HepG2 (cell line): ENCODE results near the gene STK39. TPM values are rescaled to one million over a fixed set of nuclear protein-coding genes. Genes with fewer than 3 reads are reported as not detected.

Source experiments
- AKAP8 ChIP-seq: sonication (generic); formaldehyde crosslinking; IDR thresholded peaks from 2 replicates; pipeline ENCODE4 v1.5.1; 2020; ENCODE audit warnings: mild to moderate bottlenecking, missing genetic modification reagents
- ARNT2 ChIP-seq: sonication (generic); formaldehyde crosslinking; IDR thresholded peaks from 2 replicates; pipeline ENCODE4 v1.8.0; 2022; ENCODE audit warnings: mild to moderate bottlenecking, low read depth, missing genetic modification reagents, moderate library complexity
- BRF2 ChIP-seq: sonication (generic); formaldehyde crosslinking; IDR thresholded peaks from 2 replicates; pipeline ENCODE4 v1.8.1; 2022; ENCODE audit warnings: mild to moderate bottlenecking, missing genetic modification reagents
- EHMT2 ChIP-seq: fragments of 200-600 bp; sonication (generic); IDR thresholded peaks from 2 replicates; pipeline ENCODE4 v1.7.0; 2017; ENCODE audit warnings: antibody characterized with exemption, low read depth, low read length, borderline replicate concordance
- FOXP4 ChIP-seq: sonication (generic); formaldehyde crosslinking; IDR thresholded peaks from 2 replicates; pipeline ENCODE4 v1.4.0; 2020; ENCODE audit warnings: missing genetic modification reagents
- HES4 ChIP-seq: sonication (generic); formaldehyde crosslinking; IDR thresholded peaks from 2 replicates; pipeline ENCODE4 v1.9.0; 2021; ENCODE audit warnings: mild to moderate bottlenecking, missing genetic modification reagents, borderline replicate concordance
- HIVEP1 ChIP-seq: sonication (generic); formaldehyde crosslinking; IDR thresholded peaks from 2 replicates; pipeline ENCODE4 v1.4.0; 2020; ENCODE audit warnings: mild to moderate bottlenecking, missing genetic modification reagents
- MIXL1 ChIP-seq: IDR thresholded peaks from 2 replicates; pipeline ENCODE4 v1.6.1; 2016
- PITX1 ChIP-seq: sonication (generic); formaldehyde crosslinking; IDR thresholded peaks from 2 replicates; pipeline ENCODE4 v1.5.1; 2020; ENCODE audit warnings: mild to moderate bottlenecking, missing genetic modification reagents
- PLRG1 ChIP-seq: fragments of 450-650 bp; conservative IDR thresholded peaks from 2 replicates; pipeline ENCODE4 v1.6.1; 2016
- RXRB ChIP-seq: IDR thresholded peaks from 2 replicates; pipeline ENCODE4 v1.6.1; 2016; ENCODE audit warnings: borderline replicate concordance, missing genetic modification reagents, missing compliant biosample characterization
- SIX1 ChIP-seq: sonication (generic); formaldehyde crosslinking; IDR thresholded peaks from 2 replicates; pipeline ENCODE4 v1.4.0; 2020; ENCODE audit warnings: missing genetic modification reagents, borderline replicate concordance
- SRSF1 ChIP-seq: fragments of 200-400 bp; formaldehyde crosslinking; optimal IDR thresholded peaks from 2 replicates; pipeline ENCODE3; 2017; ENCODE audit warnings: mild to moderate bottlenecking, low read depth, low read length, moderate library complexity
- SYNCRIP ChIP-seq: fragments of 200-400 bp; formaldehyde crosslinking; IDR thresholded peaks from 2 replicates; pipeline ENCODE4 v1.6.1; 2018; ENCODE audit warnings: mild to moderate bottlenecking, low read depth, low read length; ENCODE audit not compliant: insufficient read depth
- THAP11 ChIP-seq: IDR thresholded peaks from 2 replicates; pipeline ENCODE4 v1.6.1; 2016; ENCODE audit warnings: missing biosample characterization, missing genetic modification reagents
- ZBTB2 ChIP-seq: sonication (generic); formaldehyde crosslinking; IDR thresholded peaks from 2 replicates; pipeline ENCODE4 v1.8.0; 2022; ENCODE audit warnings: low read depth, missing genetic modification reagents
- ZNF124 ChIP-seq: sonication (generic); formaldehyde crosslinking; IDR thresholded peaks from 2 replicates; pipeline ENCODE4 v1.4.0; 2020; ENCODE audit warnings: missing genetic modification reagents
- ZNF264 ChIP-seq: sonication (generic); formaldehyde crosslinking; IDR thresholded peaks from 2 replicates; pipeline ENCODE4 v1.4.0; 2020; ENCODE audit warnings: missing genetic modification reagents
- ZNF275 ChIP-seq: sonication (generic); formaldehyde crosslinking; IDR thresholded peaks from 2 replicates; pipeline ENCODE4 v1.8.0; 2022; ENCODE audit warnings: missing genetic modification reagents, mild to moderate bottlenecking, inconsistent platforms, borderline replicate concordance
- ZNF343 ChIP-seq: sonication (generic); formaldehyde crosslinking; IDR thresholded peaks from 2 replicates; pipeline ENCODE4 v1.4.0; 2020; ENCODE audit warnings: mild to moderate bottlenecking, missing genetic modification reagents
- ZNF468 ChIP-seq: sonication (generic); formaldehyde crosslinking; IDR thresholded peaks from 2 replicates; pipeline ENCODE4 v1.8.0; 2022; ENCODE audit warnings: mild to moderate bottlenecking, moderate library complexity, missing genetic modification reagents
- ZSCAN20 ChIP-seq: sonication (generic); formaldehyde crosslinking; IDR thresholded peaks from 2 replicates; pipeline ENCODE4 v1.4.0; 2020; ENCODE audit warnings: missing genetic modification reagents, mild to moderate bottlenecking, borderline replicate concordance
- ZSCAN29 ChIP-seq: sonication (generic); formaldehyde crosslinking; conservative IDR thresholded peaks from 2 replicates; pipeline ENCODE4 v1.4.0; 2020; ENCODE audit warnings: mild to moderate bottlenecking, missing genetic modification reagents
- polyA plus RNA-seq, 8 experiments: library from polyadenylated mRNA; depleted of rRNA in 3 of 8; stranded (reverse) in 7 of 8; unstranded in 1 of 8; fragments of >200 nt; fragmentation: Illumina TruSeq in 4 of 8; extraction: Trizol in 4 of 8; gene quantifications; 2 replicates each; pipeline versions ENCODE4 v1.2.1 to v1.2.3, GENCODE V29; 2011 to 2016; ENCODE audit warnings: low read depth in 4 of 8, missing spikeins in 1 of 8, mixed read lengths in 1 of 8; ENCODE audit not compliant: insufficient read depth in 1 of 8
- total RNA-seq, 5 experiments: library from RNA; depleted of rRNA; stranded (reverse); fragments of >200 nt; fragmentation: Illumina TruSeq; extraction: Trizol; gene quantifications; 2 replicates each; pipeline ENCODE4 v1.2.3, GENCODE V29; 2016; ENCODE audit warnings: low read depth in 1 of 5

STK39 gene
- total and polyA plus RNA-seq, 2 of the 13 experiments (the other 11 are each of a cell fraction or from before 2014, with no cell fraction given) = 27.3 to 38.4 TPM

GRCh38 chr2:168165985-168166901, 81.2 kb downstream of the STK39 start (continued):
- TF ChIP-seq BRF2 (no peak), ARNT2 (CRISPR knock-in tag) (no peak), HIVEP1 (no peak), ZBTB2 (no peak), PLRG1 (no peak), ZNF124 (CRISPR knock-in tag) (no peak), ZNF343 (peak; percentile 38; the same call in 1 of the 2 replicates), HES4 (CRISPR knock-in tag) (no peak), EHMT2 (no peak), RXRB (peak; percentile 85), ZSCAN29 (CRISPR knock-in tag) (0 out of 2 replicates have a peak, but pooled peaks have one; percentile 24), MIXL1 (CRISPR knock-in tag) (no peak), SIX1 (CRISPR knock-in tag) (no peak), ZNF264 (CRISPR knock-in tag) (no peak), AKAP8 (no peak), FOXP4 (CRISPR knock-in tag) (peak; percentile 67; the same call in 1 of the 2 replicates), SRSF1 (no peak), ZNF275 (CRISPR knock-in tag) (no peak), PITX1 (CRISPR knock-in tag) (no peak), SYNCRIP (no peak), THAP11 (peak; percentile 28; the same call in 1 of the 2 replicates), ZSCAN20 (CRISPR knock-in tag) (no peak), ZNF468 (CRISPR knock-in tag) (no peak)
